Activated CD4-positive, alpha-beta T cell treated with anti-CD3 and anti-CD28 coated beads for 24 hours (primary cell): ENCODE results near the gene LCN1.

Experiments used
- DNase-seq, 2 donors: peaks; one replicate each; pipeline ENCODE4 v3.0.0-alpha.2; 2020; ENCODE audit warnings: low read depth in 2 of 2

The LCN1 gene

GRCh38 chr9:135567311-135567710 lies 46.1 kb downstream of the LCN1 start:
- no peak for DNase-seq

GRCh38 chr9:135568026-135568425 lies 46.8 kb downstream of the LCN1 start:
- DNase-seq, result no peak

DNA sequence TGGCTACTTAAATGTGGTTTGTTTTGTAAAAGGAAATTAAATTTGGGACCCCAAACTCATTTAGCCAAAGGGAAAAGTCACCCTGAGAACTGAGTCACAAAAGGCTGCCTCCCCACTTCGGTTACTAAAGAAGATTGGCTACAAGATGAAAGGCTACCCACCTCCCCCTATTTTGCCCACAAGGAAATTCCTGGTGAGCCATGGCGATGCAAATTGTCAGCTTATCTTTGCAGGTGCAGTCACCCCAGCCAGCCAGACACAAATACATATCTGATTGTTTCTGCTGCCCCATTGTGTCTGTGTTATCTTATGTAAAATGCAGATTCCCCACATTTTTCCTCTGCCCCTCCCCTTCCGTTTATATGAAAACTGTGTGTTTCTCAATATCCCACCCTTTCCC lies 49.2 kb downstream of the LCN1 start:
- DNase-seq, result no peak

DNA sequence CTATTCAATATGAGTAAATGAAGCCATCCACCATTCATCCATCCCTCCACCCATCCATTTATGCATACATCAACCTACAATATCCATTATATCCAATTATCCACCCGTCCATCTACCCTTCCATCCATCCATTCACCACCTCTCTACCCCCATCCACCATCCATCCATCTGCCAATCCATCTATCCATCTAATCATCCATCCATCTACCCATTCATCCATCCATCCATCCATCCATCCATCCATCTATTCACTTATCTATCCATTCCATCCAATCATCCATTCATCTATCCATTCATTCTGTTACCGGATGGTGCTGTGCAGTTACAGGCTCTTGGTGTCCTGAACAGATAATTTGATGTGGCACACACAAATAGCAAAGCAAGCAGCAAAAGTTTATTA lies 51.0 kb downstream of the LCN1 start:
- DNase-seq, result no peak

- DNase-seq, result no peak
Observed at GRCh38 chr9:135573124-135573523, 51.9 kb downstream of the LCN1 start.

- no peak for DNase-seq
Observed at GRCh38 chr9:135574331-135574730, 53.1 kb downstream of the LCN1 start.

DNA sequence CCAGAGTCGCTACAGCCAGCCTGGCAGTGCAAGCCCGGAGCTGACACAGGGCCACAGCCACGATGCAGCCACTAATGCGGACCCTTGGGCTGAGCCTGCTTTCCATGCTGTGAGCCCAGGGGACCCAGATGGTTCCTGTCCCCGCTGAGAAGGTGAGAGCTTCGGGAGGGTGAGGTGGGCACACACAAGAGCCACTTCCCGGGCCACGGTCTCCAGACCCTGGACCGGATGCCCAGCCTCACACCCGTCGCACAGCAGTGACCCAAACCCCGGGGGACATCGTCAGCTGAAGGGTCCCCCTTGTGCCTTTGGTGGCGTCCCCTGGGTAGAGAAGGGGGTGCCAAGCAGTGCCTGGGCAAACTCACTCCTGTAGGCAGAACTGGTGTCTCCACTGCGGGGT lies 53.7 kb downstream of the LCN1 start:
- DNase-seq, result no peak
